ENCODE measurements around the gene LANCL3.

The LANCL3 gene

DNA sequence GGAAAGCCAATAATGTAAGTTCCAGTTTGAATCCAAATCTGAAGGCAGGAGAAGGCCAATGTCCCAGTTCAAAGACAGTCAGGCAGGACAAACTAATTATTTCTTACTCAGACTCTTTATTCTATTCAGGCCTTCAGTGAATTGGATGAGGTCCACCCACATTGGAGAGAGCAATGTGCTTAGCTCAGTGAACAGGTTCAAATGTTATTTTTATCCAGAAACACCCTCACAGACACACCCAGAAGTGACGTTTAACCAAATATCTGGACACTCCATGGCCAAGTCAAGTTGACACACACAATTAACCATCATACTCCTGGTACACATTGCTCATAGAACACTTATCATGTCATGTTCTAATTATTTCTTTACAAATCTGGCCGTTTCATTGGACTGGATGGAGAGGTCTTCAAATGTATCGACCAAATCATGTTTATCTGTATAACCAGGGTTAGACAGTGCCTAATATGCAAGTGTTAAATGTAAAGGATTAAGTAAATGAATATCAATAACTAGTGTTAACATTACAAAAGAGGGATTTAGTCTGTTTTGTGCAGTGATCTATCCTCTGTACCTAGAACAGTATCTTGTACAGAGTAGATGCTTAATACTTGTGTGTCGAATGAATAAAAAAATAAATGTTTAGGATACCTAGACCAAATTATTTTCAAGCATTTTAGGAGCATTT, 87.0 kb downstream of the LANCL3 start:
- DNase-seq (ENCODE audit: low read depth): no peak
- no peak overlapping the region for H3K4me3 ChIP-seq (ENCODE audit: low read depth, low read length)
- no peak for TF ChIP-seq CTCF (IDR thresholded peaks at IDR 0.05; ENCODE audit: insufficient read depth, low read depth, low read length, missing control alignments)

DNA sequence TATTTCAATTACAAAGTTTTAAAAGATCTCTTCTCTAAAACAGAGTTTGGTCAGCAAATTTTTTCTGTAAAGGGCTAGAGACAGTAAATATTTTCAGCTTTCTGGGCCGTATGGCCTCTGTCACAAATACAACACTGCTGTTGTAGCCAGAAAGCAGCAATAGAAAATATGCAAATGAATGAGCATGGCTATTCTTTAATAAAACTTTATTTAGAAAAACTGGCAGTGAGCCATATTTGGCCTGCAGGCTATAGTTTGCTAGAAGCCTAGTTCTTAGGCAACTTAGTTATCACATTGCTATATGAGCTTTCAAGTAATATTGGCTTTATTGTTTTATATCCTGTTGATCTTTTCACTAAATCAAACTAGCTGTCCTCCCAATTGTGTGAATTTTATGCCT, 87.6 kb downstream of the LANCL3 start:
- TF ChIP-seq CTCF (IDR thresholded peaks at IDR 0.05; ENCODE audit: insufficient read depth, low read depth, low read length, missing control alignments): no peak
- no peak for DNase-seq (ENCODE audit: low read depth)
- no peak overlapping the region for H3K4me3 ChIP-seq (ENCODE audit: low read depth, low read length)

DNA sequence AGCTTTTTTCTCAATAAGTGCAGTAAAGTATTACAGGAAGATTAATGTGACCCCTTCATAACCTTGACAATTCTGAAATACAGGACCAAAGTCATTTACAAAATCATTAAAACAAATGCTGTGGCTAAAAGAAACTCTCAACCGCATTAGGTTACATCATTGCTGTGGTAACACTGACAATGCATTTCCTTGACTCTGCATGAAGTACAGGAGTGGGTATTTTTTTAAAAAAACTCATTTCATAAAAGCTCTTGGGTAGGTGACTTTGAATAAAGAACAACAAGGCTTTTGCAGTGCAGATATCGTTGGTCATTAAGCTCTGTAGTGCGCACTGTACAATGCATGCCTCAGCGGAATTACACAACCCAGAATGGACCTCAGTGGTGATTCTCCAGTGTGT, 90.7 kb downstream of the LANCL3 start:
- TF ChIP-seq CTCF (IDR thresholded peaks at IDR 0.05; ENCODE audit: insufficient read depth, low read depth, low read length, missing control alignments): no peak
- no peak for DNase-seq (ENCODE audit: low read depth)

DNA sequence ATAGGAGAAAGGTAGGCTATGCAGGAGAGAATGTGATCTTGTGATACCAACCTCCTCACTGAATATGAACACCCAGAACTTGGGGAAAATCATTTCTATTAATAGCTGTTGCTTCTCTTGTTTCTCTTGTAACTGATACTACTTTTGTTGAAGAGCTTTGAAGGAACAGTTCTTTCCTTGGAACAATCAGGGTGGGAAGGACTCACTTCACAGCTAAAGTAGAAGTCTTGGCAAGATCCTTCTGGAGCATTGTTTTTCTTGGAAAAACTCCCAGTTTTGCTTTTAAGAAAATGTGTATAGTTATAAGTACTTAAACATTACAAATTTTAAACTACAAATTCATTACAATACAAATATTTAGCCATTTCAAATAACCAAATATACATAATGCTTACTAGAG, 95.1 kb downstream of the LANCL3 start:
- no peak for TF ChIP-seq CTCF (IDR thresholded peaks at IDR 0.05; ENCODE audit: insufficient read depth, low read depth, low read length, missing control alignments)
- DNase-seq (ENCODE audit: low read depth): no peak
- no peak overlapping the region for H3K4me3 ChIP-seq (ENCODE audit: low read depth, low read length)

More for the DNA sequence above, 90.7 kb downstream of the LANCL3 start:
- H3K4me3 ChIP-seq (ENCODE audit: low read depth, low read length): no peak overlapping the region

GRCh38 chrX:37667141-37667540, 95.7 kb downstream of the LANCL3 start:
- no peak for TF ChIP-seq CTCF (IDR thresholded peaks at IDR 0.05; ENCODE audit: insufficient read depth, low read depth, low read length, missing control alignments)
- DNase-seq (ENCODE audit: low read depth): no peak
- H3K4me3 ChIP-seq (ENCODE audit: low read depth, low read length): no peak overlapping the region

GRCh38 chrX:37672563-37672962, 101.1 kb downstream of the LANCL3 start:
- no peak for DNase-seq (ENCODE audit: low read depth)
- no peak overlapping the region for H3K4me3 ChIP-seq (ENCODE audit: low read depth, low read length)
- TF ChIP-seq CTCF (IDR thresholded peaks at IDR 0.05; ENCODE audit: insufficient read depth, low read depth, low read length, missing control alignments): no peak

DNA sequence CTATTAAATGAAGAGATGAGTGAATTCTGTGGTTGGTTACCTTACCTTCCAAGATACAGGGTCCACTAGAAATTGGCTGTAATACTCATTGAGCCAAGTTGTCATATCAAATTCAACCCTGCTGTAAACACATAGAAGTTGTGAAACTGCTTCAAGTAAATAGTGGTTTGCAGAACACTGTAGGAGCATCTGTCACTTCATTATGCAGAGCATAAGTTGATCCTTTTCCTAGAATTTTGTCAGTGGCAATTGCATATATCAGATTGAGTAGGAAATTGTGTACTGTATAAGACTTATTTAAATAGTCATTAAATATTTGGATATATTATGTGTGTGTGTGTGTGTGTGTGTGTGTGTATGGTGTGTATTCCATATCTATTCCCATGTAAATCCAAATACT, 105.3 kb downstream of the LANCL3 start:
- H3K4me3 ChIP-seq (ENCODE audit: low read depth, low read length): no peak overlapping the region
- no peak for TF ChIP-seq CTCF (IDR thresholded peaks at IDR 0.05; ENCODE audit: insufficient read depth, low read depth, low read length, missing control alignments)
- no peak for DNase-seq (ENCODE audit: low read depth)

All from GM12865 (cell line).